GM12873 (cell line): ENCODE results near the gene HNRNPA3.

Experiments used
- TF ChIP-seq, protein P1 (sequence below): IDR thresholded peaks from 2 replicates; pipeline ENCODE4 v1.5.1; 2012; ENCODE audit warnings: low read depth, mild to moderate bottlenecking, moderate library complexity, low read length, control low read depth; ENCODE audit not compliant: insufficient read depth; ENCODE audit errors: missing control alignments

The HNRNPA3 gene

GRCh38 chr2:177264693-177265587, 52.3 kb downstream of the HNRNPA3 start, which contains the start of gene NFE2L2:
Gene NFE2L2 (minus strand): TSS chr2:177264727. CDS start chr2:177264576, 151 bp downstream.
- TF ChIP-seq, protein P1, sequence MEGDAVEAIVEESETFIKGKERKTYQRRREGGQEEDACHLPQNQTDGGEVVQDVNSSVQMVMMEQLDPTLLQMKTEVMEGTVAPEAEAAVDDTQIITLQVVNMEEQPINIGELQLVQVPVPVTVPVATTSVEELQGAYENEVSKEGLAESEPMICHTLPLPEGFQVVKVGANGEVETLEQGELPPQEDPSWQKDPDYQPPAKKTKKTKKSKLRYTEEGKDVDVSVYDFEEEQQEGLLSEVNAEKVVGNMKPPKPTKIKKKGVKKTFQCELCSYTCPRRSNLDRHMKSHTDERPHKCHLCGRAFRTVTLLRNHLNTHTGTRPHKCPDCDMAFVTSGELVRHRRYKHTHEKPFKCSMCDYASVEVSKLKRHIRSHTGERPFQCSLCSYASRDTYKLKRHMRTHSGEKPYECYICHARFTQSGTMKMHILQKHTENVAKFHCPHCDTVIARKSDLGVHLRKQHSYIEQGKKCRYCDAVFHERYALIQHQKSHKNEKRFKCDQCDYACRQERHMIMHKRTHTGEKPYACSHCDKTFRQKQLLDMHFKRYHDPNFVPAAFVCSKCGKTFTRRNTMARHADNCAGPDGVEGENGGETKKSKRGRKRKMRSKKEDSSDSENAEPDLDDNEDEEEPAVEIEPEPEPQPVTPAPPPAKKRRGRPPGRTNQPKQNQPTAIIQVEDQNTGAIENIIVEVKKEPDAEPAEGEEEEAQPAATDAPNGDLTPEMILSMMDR: peak; percentile 35

GRCh38 chr2:177265824-177266817, 53.5 kb downstream of the HNRNPA3 start:
- TF ChIP-seq, protein P1: no peak

DNA sequence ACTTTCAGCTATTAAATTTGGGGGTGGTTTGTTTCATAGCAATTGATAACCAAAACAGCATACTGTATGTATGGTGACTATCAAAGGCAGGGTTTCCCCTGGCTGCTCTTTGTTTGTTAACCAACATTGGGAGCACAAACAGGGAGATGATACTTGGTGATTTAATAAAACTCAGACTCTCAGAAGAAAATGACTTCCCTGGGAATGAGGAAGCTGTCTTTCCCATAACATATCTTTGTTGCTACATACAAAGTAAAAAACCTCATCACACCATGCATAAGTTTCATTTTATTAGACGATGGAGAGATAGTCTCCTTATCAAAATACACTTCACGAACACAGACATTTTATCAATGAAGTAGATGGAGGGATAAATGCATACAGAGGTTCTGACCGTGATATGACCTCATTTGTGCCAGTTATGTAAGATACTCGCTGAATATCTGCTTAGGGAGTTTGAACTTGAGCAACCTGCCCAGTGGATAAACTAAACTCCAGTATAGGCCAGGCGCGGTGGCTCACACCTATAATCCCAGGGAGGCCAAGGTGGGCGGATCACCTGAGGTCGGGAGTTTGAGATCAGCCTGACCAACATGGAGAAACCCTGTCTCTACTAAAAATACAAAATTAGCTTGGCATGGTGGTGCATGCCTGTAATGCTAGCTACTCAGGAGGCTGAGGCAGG, 55.7 kb downstream of the HNRNPA3 start:
- TF ChIP-seq, protein P1: no peak

DNA sequence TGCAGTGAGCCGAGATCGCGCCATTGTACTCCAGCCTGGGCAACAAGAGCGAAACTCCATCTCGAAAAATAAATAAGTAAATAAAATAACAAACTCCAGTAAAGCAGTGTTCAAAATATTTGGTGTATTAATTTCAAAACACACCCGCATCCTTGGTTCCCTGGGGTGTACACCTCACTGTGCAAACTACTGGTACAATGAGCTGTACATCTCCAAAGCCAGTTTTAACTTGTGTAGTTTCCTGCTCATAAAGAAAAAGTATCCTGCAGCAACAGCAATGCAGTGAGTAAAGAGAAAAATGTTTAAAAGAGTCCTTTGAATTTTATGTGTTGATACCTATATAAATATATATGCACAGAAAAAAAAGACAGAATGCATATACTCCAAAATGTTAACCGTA, 56.3 kb downstream of the HNRNPA3 start:
- TF ChIP-seq, protein P1: no peak

DNA sequence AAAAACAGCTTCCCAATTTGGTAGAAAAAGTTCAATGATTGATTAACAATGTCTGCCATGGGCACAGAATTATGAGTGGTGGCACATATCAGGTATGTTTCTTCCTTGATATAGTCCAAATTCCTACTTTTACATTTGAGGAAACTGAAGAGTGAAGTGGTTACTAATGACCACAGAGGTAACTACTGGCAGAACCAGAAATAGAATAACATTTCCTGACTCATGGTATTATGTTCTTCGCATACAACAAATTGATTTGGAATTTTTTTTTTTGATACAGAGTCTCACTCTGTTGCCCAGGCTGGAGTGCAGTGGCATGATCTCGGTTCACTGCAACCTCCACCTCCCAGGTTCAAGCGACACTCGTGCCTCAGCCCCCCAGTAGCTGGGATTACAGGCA, 57.9 kb downstream of the HNRNPA3 start:
- TF ChIP-seq, protein P1: no peak

- TF ChIP-seq, protein P1: no peak
Measured at GRCh38 chr2:177271981-177272666, 59.5 kb downstream of the HNRNPA3 start.
